Fibroblast of gingiva (primary cell): ENCODE data around the gene FOXR1.
"Not testable (repeated sequence)": the region's sequence is repeated elsewhere in the genome, so short reads cannot be mapped to it uniquely, and the experiment has no call there.

Experiments
- DNase-seq: peaks from one replicate; pipeline ENCODE4 v3.0.0-alpha.2; 2011; ENCODE audit warnings: low read depth

The FOXR1 gene

DNA sequence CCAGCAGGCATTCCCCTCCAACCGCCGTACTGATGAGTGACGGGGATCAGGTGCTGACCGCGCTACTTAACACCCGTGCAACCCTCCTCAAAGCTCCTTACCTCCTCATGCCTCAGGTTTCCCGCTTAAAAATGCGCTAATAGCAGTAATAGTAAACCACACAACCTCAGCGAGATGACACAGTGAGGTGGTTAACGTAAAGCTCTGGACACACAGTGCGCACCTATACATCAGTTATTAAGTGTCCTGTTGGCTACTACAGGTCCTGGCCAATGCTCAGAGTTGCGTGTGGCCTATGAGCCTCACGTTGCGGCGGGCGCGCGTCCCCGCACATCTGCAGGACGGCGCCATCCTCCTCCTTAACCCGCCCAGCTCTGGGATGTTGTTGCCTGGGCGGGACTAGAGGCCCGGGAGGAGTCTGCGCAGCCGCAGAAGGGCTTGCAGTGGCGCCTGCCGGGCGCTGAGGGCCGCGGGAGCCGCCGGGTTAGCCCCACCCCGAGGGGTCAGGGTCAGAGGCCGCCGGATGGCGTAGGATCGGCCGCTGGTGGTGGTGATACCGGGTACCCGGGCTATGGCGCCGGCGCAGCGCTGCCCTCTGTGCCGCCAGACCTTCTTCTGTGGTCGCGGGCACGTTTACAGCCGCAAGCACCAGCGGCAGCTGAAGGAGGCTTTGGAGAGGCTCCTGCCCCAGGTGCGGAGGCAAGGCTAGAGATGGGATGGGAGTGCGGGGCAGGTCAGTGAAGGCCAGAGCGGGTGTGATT, 26.2 kb downstream of the FOXR1 start, which contains the start of gene CENATAC:
Gene CENATAC (plus strand): TSS at position 512 of the 761 bp plus-strand sequence. CDS start 60 bp downstream, at position 572.
- peak; percentile 85 for DNase-seq

- DNase-seq, result no peak
Measured at GRCh38 chr11:118998388-118998717, 26.8 kb downstream of the FOXR1 start.

GRCh38 chr11:118998822-118999221, 27.3 kb downstream of the FOXR1 start:
- DNase-seq, result peak; percentile 28

DNA sequence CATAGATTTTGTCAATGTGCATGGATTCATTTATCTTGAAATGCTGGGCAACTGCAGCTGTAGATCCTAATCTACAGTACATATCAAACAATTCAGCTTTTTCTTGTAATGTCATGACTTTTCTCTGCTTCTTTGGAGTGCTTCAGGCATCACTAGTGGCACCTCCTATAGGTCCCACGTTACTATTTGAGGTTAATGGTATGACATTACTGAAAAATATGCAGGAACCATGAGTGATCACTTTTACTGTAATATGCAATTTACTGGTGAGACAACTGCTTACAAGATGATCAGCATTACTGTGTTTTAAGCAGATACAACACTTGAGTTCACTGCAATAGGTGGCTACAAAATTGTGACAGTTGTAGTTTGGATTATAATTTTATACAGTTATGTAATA, 29.3 kb downstream of the FOXR1 start:
- DNase-seq, result no peak

DNA sequence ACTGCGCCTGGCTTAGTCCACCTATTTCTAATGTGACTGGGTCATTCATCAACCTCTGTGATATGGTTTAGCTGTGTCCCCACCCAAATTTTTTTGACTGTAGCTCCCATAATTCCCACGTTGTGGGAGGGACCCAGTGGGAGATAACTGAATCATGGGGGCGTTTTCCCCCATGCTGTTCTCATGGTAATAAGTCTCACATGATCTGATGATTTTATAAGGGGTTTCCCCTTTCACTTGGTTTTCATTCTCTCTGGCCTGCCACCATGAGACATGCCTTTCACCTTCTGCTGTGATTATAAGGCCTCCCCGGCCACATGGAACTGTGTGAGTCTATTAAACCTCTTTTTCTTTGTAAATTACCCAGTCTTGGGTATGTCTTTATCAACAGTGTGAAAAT, 35.1 kb downstream of the FOXR1 start:
- no peak for DNase-seq

GRCh38 chr11:119011476-119012053, 40.0 kb downstream of the FOXR1 start:
- DNase-seq, result no peak

GRCh38 chr11:119012629-119013170, 41.1 kb downstream of the FOXR1 start:
- no peak for DNase-seq

GRCh38 chr11:119014209-119014924, 42.8 kb downstream of the FOXR1 start:
- DNase-seq, result no peak

DNA sequence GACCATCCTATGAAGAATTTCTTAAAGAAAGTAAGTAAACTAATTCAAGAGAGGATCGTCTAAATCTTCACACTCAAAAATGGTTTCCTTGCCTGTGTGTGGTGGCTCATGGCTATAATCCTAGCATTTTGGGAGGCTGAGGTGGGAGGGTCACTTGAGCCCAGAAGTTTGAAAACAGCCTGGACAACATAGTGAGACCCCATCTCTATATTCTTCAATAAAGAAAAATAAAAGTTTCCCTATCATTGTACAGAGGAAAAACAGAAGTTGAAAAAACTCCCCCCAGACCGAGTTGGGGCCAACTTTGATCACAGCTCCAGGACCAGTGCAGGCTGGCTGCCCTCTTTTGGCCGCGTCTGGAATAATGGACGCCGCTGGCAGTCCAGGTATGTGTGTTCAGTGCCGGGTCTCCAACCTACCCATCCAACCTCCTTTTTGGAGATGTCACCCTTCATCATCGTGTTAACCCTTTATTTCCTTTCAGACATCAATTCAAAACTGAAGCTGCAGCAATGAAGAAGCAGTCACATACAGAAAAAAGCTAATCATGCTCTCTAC, 43.6 kb downstream of the FOXR1 start:
- no peak for DNase-seq

GRCh38 chr11:119016216-119017009, 44.9 kb downstream of the FOXR1 start:
- DNase-seq, result no peak

GRCh38 chr11:119017377-119017776, 45.8 kb downstream of the FOXR1 start:
- not testable (repeated sequence) for DNase-seq

DNA sequence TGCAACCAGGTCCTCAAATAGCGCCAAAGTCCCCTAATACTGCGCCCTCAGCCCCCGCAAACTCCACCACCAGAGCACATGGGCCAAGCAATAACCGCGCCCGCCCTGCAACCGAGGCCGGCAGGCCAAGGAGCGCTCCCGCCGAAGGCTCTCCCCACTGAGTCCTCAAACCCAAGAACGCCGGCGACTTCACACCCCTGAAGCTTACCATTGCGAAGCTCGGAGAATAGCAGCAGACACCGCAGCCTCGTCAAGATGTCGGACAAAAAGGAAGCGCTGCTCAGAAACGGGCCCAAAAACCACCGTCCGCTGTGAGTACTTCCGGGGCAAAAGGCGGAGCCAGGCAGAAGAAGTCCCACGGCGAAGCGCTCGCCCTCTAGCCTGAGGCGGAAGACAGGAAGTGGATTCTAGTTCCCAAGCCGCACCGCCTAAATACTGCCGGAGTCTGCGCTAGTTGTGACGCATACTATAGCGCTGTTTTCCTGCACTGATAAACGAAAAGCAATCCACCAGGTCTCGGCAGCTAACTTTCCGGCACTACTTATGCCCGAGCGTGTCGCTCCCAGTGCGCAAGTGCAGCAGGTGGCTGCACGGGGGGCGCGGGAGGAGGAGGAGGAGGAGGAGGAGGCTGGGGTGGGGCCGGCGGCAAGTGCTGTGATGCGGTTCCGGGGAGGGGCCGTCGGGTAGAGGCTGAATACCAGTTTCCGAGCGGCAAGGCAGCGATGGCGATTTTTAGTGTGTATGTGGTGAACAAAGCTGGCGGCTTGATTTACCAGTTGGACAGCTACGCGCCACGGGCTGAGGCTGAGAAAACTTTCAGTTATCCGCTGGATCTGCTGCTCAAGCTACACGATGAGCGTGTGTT, 46.7 kb downstream of the FOXR1 start, which contains the start of the genes RPS25 and TRAPPC4:
Gene RPS25 (minus strand): TSS at position 270 of the 865 bp plus-strand sequence. CDS start 59 bp downstream, at position 211.
Gene TRAPPC4 (plus strand): TSS at position 693 of the 865 bp plus-strand sequence. CDS start 30 bp downstream, at position 723.
- DNase-seq, result peak; percentile 93

- DNase-seq, result no peak
Measured at GRCh38 chr11:119019996-119020395, 48.4 kb downstream of the FOXR1 start.

DNA sequence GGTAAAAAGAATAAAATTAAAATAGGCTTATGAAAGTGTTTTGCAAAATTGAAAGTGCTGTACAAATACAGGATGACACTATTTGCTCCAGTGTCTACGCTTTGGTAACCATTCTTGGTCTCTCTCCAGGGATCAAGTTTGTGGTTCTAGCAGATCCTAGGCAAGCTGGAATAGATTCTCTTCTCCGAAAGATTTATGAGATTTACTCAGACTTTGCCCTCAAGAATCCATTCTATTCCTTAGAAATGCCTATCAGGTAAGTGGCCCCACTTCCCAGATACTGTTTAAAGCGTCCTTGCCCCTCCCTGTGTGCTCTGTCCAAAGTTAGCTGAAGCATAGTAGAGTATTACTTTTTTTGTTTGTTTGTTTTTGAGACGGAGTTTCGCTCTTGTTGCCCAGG, 50.1 kb downstream of the FOXR1 start:
- no peak for DNase-seq

- no peak for DNase-seq
Measured at GRCh38 chr11:119023741-119024140, 52.2 kb downstream of the FOXR1 start.

DNA sequence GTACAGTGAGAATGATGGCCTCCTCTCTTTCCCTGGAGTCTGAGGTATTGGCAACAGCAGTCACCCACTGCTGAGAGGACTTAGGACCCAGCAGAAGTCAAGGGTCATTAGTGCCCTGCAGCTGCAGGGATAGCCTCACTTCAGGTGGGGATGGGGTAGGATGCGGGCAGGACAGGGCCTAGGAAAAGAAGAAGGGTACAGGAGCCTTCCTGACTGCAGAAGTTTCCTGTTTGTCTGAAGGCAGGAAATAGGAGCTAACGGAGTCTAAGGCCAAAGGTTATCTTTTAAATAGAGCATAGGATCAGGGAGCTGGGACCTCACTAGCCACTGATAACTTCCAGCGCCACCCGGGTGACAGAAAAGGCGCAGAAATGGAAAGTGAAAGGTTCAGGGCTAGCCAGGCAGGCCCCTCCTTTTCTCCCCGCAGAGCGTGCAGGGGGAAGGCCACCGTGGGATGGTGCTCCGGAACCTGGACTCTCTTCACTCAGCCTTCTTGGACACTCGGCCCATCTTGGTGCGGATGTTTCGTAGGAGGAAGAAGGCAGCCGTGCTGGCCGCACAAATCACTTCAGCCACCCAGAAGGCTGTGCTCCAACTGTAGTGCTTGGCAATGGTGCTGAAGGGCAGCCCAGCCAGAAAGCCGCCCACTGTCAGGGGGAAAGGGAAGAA, 53.0 kb downstream of the FOXR1 start:
- no peak for DNase-seq

DNA sequence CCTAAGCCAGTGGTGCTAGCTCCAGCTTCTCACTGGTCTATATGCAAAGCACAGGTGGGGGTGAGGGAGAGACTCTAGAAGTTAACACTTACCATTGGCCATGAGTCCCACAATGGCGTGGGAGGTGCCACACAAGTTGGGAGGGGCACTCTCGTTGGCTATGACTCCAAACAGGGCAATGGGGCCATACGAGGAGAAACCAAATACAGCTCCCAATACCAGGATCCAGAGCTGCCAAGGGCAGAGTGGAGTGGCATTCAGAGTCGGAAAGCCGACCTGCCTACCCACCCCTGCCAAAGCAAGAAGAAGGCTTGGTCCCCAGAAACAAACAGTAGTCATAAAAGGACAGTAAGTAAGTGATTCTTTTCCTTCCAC, 53.5 kb downstream of the FOXR1 start:
- no peak for DNase-seq

GRCh38 chr11:119025541-119025940, 54.0 kb downstream of the FOXR1 start:
- DNase-seq, result no peak

DNA sequence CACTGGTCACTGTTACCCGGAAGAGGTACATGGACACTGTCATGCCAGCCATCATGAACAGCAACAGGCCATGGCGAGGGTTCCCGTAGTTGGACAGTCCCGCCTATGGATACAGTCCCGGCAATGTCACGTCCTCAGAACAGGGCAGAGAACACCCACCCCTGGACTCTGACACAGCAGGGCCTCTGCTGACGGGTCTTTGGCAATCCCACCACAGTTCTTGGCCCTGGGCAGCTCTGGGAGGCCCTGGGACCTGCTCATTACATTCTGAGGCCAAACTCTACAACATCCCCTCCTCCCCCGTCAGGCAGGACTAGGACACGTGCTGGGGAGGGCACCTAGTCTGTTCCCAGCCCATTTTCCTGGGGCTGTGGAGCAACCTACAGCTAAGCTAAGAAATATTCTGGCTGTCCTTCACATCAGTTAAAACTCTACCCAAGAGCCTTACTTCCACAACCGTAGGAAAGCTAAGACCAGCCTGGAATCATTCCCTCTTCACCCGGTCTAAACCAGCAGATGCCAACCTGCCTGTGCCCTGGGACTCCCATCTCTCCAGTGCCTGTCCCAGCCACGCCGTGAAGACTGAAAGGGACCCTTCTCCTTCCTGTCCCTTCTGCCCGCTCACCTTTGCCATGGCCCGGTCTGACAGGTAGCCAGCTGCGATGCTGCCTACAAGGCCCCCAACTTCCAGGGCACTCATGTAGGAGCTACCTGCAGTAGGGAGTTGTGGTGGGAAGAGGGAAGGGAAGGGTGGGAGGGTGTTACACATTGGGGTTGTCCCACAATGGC, 54.6 kb downstream of the FOXR1 start:
- DNase-seq, result no peak
